Measurements from ENCODE around the gene MAGOH. TPM values are rescaled to one million over a fixed set of nuclear protein-coding genes. Genes with fewer than 3 reads are reported as not detected.
A peak's percentile ranks its signal among the peaks of the same experiment; 100 is the strongest.

The MAGOH gene
- polyA plus RNA-seq, 3 donors = 22.9 to 70.8 (median 69.2) TPM

DNA sequence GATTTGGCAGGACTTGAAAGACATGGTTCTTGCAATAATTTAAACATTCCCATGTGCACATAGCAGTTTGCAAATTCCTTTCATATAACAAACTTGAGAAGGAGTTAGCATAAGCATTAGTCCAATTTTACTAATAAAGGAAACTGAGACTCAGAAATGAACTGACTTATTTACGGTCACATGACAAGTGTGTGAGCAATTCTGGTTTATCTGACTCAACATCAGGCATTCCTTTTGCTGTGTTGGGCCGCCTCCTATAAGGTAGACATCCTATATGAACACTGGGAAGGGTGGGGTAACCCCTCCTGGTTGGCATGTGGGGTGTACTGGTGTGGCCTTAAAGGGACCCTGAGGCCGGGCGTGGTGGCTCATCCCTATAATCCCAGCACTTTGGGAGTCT, 50.2 kb downstream of the MAGOH start:
- no peaks in the 10 kb centered on the region for H3K36me3 Mint-ChIP-seq
- peaks cover 0 to 8% (median 2%) of the 10 kb centered on the region in 7 donors for H3K9me3 Mint-ChIP-seq
- TF ChIP-seq, protein P1, sequence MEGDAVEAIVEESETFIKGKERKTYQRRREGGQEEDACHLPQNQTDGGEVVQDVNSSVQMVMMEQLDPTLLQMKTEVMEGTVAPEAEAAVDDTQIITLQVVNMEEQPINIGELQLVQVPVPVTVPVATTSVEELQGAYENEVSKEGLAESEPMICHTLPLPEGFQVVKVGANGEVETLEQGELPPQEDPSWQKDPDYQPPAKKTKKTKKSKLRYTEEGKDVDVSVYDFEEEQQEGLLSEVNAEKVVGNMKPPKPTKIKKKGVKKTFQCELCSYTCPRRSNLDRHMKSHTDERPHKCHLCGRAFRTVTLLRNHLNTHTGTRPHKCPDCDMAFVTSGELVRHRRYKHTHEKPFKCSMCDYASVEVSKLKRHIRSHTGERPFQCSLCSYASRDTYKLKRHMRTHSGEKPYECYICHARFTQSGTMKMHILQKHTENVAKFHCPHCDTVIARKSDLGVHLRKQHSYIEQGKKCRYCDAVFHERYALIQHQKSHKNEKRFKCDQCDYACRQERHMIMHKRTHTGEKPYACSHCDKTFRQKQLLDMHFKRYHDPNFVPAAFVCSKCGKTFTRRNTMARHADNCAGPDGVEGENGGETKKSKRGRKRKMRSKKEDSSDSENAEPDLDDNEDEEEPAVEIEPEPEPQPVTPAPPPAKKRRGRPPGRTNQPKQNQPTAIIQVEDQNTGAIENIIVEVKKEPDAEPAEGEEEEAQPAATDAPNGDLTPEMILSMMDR (IDR thresholded peaks at IDR 0.05) = no peak
- H3K9ac ChIP-seq (ENCODE audit: insufficient read depth, low read length, poor library complexity, severe bottlenecking) = no peak overlapping the region
- H4K20me1 ChIP-seq (ENCODE audit: insufficient read depth, low read length) = no peaks in the 10 kb centered on the region
- no peak overlapping the region for H2AFZ ChIP-seq (ENCODE audit: insufficient read depth, low read depth, low read length, poor library complexity, severe bottlenecking)
- no peak overlapping the region for H3K27ac Mint-ChIP-seq
- no peak overlapping the region for H3K4me3 Mint-ChIP-seq
- H3K27me3 ChIP-seq (ENCODE audit: control insufficient read depth in 2 of 2, insufficient read depth in 2 of 2, low read length in 2 of 2) = no peaks in the 10 kb centered on the region
- no peak overlapping the region for H3K27ac ChIP-seq (ENCODE audit: low read depth in 1 of 2, low read length in 2 of 2)
- no peaks in the 10 kb centered on the region for H3K79me2 ChIP-seq (ENCODE audit: insufficient read depth, low read length)
- WGBS (ENCODE audit: insufficient coverage) = 100% methylated on average over 1 of the region's 4 CpGs
- peaks cover 0 to 3% (median 2%) of the 10 kb centered on the region in 3 donors for H3K27me3 Mint-ChIP-seq (ENCODE audit: low read depth in 3 of 3)
- H3K4me1 Mint-ChIP-seq = peaks cover 2% of the 10 kb centered on the region
- intact Hi-C loops (cut with micrococcal nuclease) = no loop called here
- H3K36me3 ChIP-seq (replicated peaks in 1 of 2; ENCODE audit: control insufficient read depth in 1 of 2, insufficient read depth in 2 of 2, low read length in 2 of 2) = no peaks in the 10 kb centered on the region
- peaks cover 0 to 6% of the 10 kb centered on the region in 2 donors for H3K9me3 ChIP-seq (replicated peaks in 1 of 2; ENCODE audit: control insufficient read depth in 1 of 2, insufficient read depth in 1 of 2, low read length in 2 of 2)
- H3K4me3 ChIP-seq (replicated peaks in 1 of 3; ENCODE audit: low read depth in 2 of 3, low read length in 3 of 3) = no peak overlapping the region
- no peaks in the 10 kb centered on the region for H3K4me1 ChIP-seq (ENCODE audit: control insufficient read depth in 1 of 2, insufficient read depth in 2 of 2, low read length in 2 of 2)
- no peak overlapping the region for H3K4me2 ChIP-seq (replicated peaks; ENCODE audit: extremely low read depth, low read length, poor library complexity, severe bottlenecking)
- DNase-seq = no peak

DNA sequence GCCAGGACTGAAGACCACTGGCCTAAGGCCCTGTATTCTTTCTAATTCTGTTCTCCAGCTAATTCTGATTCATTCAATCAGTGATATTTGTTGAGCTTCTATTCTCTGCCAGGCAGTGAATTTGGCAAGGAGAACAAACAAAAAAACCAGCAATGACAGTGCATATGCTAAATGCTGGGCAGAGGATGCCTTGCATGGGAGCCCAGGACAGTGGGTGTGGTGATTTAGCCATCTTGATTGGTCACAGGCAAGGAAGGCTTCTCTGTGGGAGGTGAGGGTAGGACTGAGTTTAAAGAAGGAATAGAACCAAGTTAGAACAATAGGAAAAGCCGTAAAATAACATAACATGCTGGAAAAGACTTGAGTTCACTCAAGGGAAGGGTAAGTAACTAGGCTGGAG, 50.9 kb downstream of the MAGOH start:
- intact Hi-C loops (cut with micrococcal nuclease) = no loop called here

More for the DNA sequence above, 50.9 kb downstream of the MAGOH start:
- H3K27ac Mint-ChIP-seq = peak overlapping the region in 1 of 7 donors; percentile 25
- no peak overlapping the region for H3K4me3 Mint-ChIP-seq
- Histone ChIP-seq H3K9ac (ENCODE audit: insufficient read depth, low read length, poor library complexity, severe bottlenecking) (no peak overlapping the region), H2AFZ (ENCODE audit: insufficient read depth, low read depth, low read length, poor library complexity, severe bottlenecking) (no peak overlapping the region), H3K9me3 (replicated peaks in 1 of 2; ENCODE audit: control insufficient read depth in 1 of 2, insufficient read depth in 1 of 2, low read length in 2 of 2) (peaks cover 0 to 6% of the 10 kb centered on the region in 2 donors), H3K4me2 (replicated peaks; ENCODE audit: extremely low read depth, low read length, poor library complexity, severe bottlenecking) (no peak overlapping the region), H3K36me3 (replicated peaks in 1 of 2; ENCODE audit: control insufficient read depth in 1 of 2, insufficient read depth in 2 of 2, low read length in 2 of 2) (no peaks in the 10 kb centered on the region), H3K4me3 (replicated peaks in 1 of 3; ENCODE audit: low read depth in 2 of 3, low read length in 3 of 3) (no peak overlapping the region), H3K27me3 (ENCODE audit: control insufficient read depth in 2 of 2, insufficient read depth in 2 of 2, low read length in 2 of 2) (no peaks in the 10 kb centered on the region), H3K27ac (ENCODE audit: low read depth in 1 of 2, low read length in 2 of 2) (no peak overlapping the region), H3K79me2 (ENCODE audit: insufficient read depth, low read length) (no peaks in the 10 kb centered on the region), H4K20me1 (ENCODE audit: insufficient read depth, low read length) (no peaks in the 10 kb centered on the region), H3K4me1 (ENCODE audit: control insufficient read depth in 1 of 2, insufficient read depth in 2 of 2, low read length in 2 of 2) (no peaks in the 10 kb centered on the region)
- H3K9me3 Mint-ChIP-seq = peaks cover 0 to 5% (median 2%) of the 10 kb centered on the region in 7 donors
- TF ChIP-seq, protein P1 (IDR thresholded peaks at IDR 0.05) = no peak
- no peaks in the 10 kb centered on the region for H3K36me3 Mint-ChIP-seq
- H3K4me1 Mint-ChIP-seq = peaks cover 2% of the 10 kb centered on the region
- peaks cover 0 to 3% (median 2%) of the 10 kb centered on the region in 3 donors for H3K27me3 Mint-ChIP-seq (ENCODE audit: low read depth in 3 of 3)
- WGBS (ENCODE audit: insufficient coverage) = no CpG with 5 or more reads among the region's 1 CpG
- no peak for DNase-seq
